Memory B cell (primary cell): ENCODE data around the gene SCN8A.

Experiments used
- ATAC-seq: fragments of 150-1000 bp; cut with Tn5 transposase; 2 replicates; pipeline ENCODE4 v1.10.0; 2021; ENCODE audit warnings: low read depth, mild to moderate bottlenecking, moderate library complexity
- DNase-seq, 2 donors: peaks; one replicate each; pipeline ENCODE4 v3.0.0; 2022; ENCODE audit warnings: low spot score in 2 of 2
- H3K27ac Mint-ChIP-seq: one replicate; pipeline ENCODE4 v1.8.0; 2022; ENCODE audit warnings: mild to moderate bottlenecking, moderate library complexity, mixed read lengths
- H3K27me3 Mint-ChIP-seq: one replicate; pipeline ENCODE4 v1.8.0; 2022; ENCODE audit warnings: mixed read lengths
- H3K36me3 Mint-ChIP-seq: one replicate; pipeline ENCODE4 v1.8.0; 2022; ENCODE audit warnings: mild to moderate bottlenecking, mixed read lengths
- H3K4me1 Mint-ChIP-seq: one replicate; pipeline ENCODE4 v1.8.0; 2022; ENCODE audit warnings: mixed read lengths
- H3K4me3 Mint-ChIP-seq: one replicate; pipeline ENCODE4 v1.8.0; 2022; ENCODE audit warnings: mild to moderate bottlenecking, moderate library complexity, mixed read lengths
- H3K9me3 Mint-ChIP-seq: one replicate; pipeline ENCODE4 v1.8.0; 2022; ENCODE audit warnings: mixed read lengths

The SCN8A gene

GRCh38 chr12:51667269-51667668 is 76.2 kb downstream of the SCN8A start:
- Mint-ChIP-seq H3K4me1 (no peaks in the 10 kb centered on the region), H3K27me3 (peaks cover 10% of the 10 kb centered on the region), H3K27ac (no peak overlapping the region), H3K4me3 (no peak overlapping the region), H3K9me3 (no peaks in the 10 kb centered on the region), H3K36me3 (peaks cover 2% of the 10 kb centered on the region)
- DNase-seq (no peak), ATAC-seq (no peak)

DNA sequence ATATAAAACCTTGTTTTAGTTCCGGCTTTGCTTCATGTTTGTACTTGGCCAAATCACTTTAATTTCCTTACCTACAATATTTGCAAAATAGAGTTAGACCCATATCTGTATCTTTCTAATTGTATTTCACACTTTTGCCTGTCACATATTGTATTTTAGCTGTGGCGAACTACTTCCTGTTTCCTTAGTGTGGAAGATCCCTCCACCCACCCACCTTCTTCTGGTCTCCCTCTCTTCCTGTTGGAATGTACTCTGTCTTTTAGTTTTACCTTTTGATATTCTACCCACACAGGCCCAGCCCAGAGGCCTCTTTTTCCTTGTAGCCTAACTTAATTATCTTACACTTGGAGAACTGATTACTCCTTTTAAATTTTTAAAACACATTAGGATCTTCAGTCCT is 78.2 kb downstream of the SCN8A start:
- no peak overlapping the region for H3K27ac Mint-ChIP-seq
- DNase-seq = no peak
- H3K4me3 Mint-ChIP-seq = no peak overlapping the region
- no peaks in the 10 kb centered on the region for H3K4me1 Mint-ChIP-seq
- H3K27me3 Mint-ChIP-seq = peaks cover 10% of the 10 kb centered on the region
- peaks cover 2% of the 10 kb centered on the region for H3K36me3 Mint-ChIP-seq
- H3K9me3 Mint-ChIP-seq = no peaks in the 10 kb centered on the region
- ATAC-seq = no peak

- no peaks in the 10 kb centered on the region for H3K36me3 Mint-ChIP-seq
- ATAC-seq (no peak), DNase-seq (no peak)
- H3K27ac Mint-ChIP-seq = no peak overlapping the region
- no peaks in the 10 kb centered on the region for H3K9me3 Mint-ChIP-seq
- no peak overlapping the region for H3K4me3 Mint-ChIP-seq
- H3K27me3 Mint-ChIP-seq = peaks cover 8% of the 10 kb centered on the region
- H3K4me1 Mint-ChIP-seq = peaks cover 3% of the 10 kb centered on the region
These were observed 79.0 kb downstream of the SCN8A start for GRCh38 chr12:51669996-51670395.

GRCh38 chr12:51672334-51672733 is 81.3 kb downstream of the SCN8A start:
- H3K9me3 Mint-ChIP-seq = no peaks in the 10 kb centered on the region
- no peak for ATAC-seq
- peaks cover 7% of the 10 kb centered on the region for H3K27me3 Mint-ChIP-seq
- peaks cover 6% of the 10 kb centered on the region for H3K4me1 Mint-ChIP-seq
- H3K27ac Mint-ChIP-seq = no peak overlapping the region
- no peak for DNase-seq
- H3K4me3 Mint-ChIP-seq = no peak overlapping the region
- no peaks in the 10 kb centered on the region for H3K36me3 Mint-ChIP-seq

- no peaks in the 10 kb centered on the region for H3K36me3 Mint-ChIP-seq
- DNase-seq (no peak), ATAC-seq (no peak)
- peaks cover 8% of the 10 kb centered on the region for H3K27me3 Mint-ChIP-seq
- no peaks in the 10 kb centered on the region for H3K9me3 Mint-ChIP-seq
- H3K4me1 Mint-ChIP-seq = peaks cover 6% of the 10 kb centered on the region
- no peak overlapping the region for H3K27ac Mint-ChIP-seq
- H3K4me3 Mint-ChIP-seq = no peak overlapping the region
These were observed 84.2 kb downstream of the SCN8A start for GRCh38 chr12:51675071-51675803.

DNA sequence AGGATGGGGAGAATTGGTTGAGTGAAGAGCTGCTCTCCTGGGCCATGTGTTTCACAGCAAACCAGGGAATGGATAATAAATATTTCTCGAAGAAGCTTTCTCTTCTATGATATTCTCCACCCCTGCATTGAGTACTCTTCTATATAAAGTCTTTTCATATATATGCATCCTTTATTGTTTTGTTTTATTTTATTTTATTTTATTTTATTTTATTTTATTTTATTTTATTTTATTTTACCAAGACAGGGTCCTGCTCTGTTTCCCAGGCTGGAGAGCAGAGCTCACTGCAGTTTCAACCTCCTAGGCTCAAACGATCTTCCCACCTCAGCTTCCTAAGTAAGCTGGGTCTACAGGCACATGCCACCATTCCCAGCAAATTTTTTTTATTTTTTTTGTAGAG is 85.8 kb downstream of the SCN8A start:
- ATAC-seq = no peak
- Mint-ChIP-seq H3K9me3 (no peaks in the 10 kb centered on the region), H3K36me3 (no peaks in the 10 kb centered on the region), H3K4me3 (no peak overlapping the region), H3K27ac (no peak overlapping the region), H3K27me3 (peaks cover 7% of the 10 kb centered on the region), H3K4me1 (peaks cover 6% of the 10 kb centered on the region)
- no peak for DNase-seq

- Mint-ChIP-seq H3K4me1 (peaks cover 6% of the 10 kb centered on the region), H3K27ac (no peak overlapping the region), H3K36me3 (no peaks in the 10 kb centered on the region), H3K9me3 (no peaks in the 10 kb centered on the region), H3K4me3 (no peak overlapping the region), H3K27me3 (peaks cover 5% of the 10 kb centered on the region)
- ATAC-seq (no peak), DNase-seq (no peak)
These were observed 86.4 kb downstream of the SCN8A start for GRCh38 chr12:51677284-51677968.

GRCh38 chr12:51678086-51678724 is 87.2 kb downstream of the SCN8A start:
- no peaks in the 10 kb centered on the region for H3K36me3 Mint-ChIP-seq
- no peak overlapping the region for H3K27ac Mint-ChIP-seq
- no peak overlapping the region for H3K4me3 Mint-ChIP-seq
- H3K4me1 Mint-ChIP-seq = peaks cover 6% of the 10 kb centered on the region
- H3K27me3 Mint-ChIP-seq = peaks cover 5% of the 10 kb centered on the region
- peak; percentile 60 for ATAC-seq
- no peaks in the 10 kb centered on the region for H3K9me3 Mint-ChIP-seq
- DNase-seq = peak in 1 of 2 donors; percentile 14

GRCh38 chr12:51682981-51683380 is 91.9 kb downstream of the SCN8A start:
- Mint-ChIP-seq H3K4me3 (no peak overlapping the region), H3K9me3 (no peaks in the 10 kb centered on the region), H3K27me3 (peaks cover 7% of the 10 kb centered on the region), H3K4me1 (no peaks in the 10 kb centered on the region), H3K27ac (no peak overlapping the region), H3K36me3 (no peaks in the 10 kb centered on the region)
- no peak for ATAC-seq
- no peak for DNase-seq

- Mint-ChIP-seq H3K27ac (no peak overlapping the region), H3K27me3 (peaks cover 5% of the 10 kb centered on the region), H3K4me1 (no peaks in the 10 kb centered on the region), H3K4me3 (no peak overlapping the region), H3K36me3 (no peaks in the 10 kb centered on the region), H3K9me3 (no peaks in the 10 kb centered on the region)
- ATAC-seq (no peak), DNase-seq (no peak)
These were observed 92.8 kb downstream of the SCN8A start for GRCh38 chr12:51683763-51684357.

GRCh38 chr12:51686727-51687126 is 95.7 kb downstream of the SCN8A start:
- Mint-ChIP-seq H3K9me3 (no peaks in the 10 kb centered on the region), H3K27ac (no peak overlapping the region), H3K36me3 (no peaks in the 10 kb centered on the region), H3K4me3 (no peak overlapping the region), H3K27me3 (peaks cover 4% of the 10 kb centered on the region), H3K4me1 (no peaks in the 10 kb centered on the region)
- ATAC-seq (no peak), DNase-seq (no peak)

GRCh38 chr12:51687177-51687576 is 96.1 kb downstream of the SCN8A start:
- Mint-ChIP-seq H3K36me3 (no peaks in the 10 kb centered on the region), H3K4me1 (no peaks in the 10 kb centered on the region), H3K27me3 (peaks cover 4% of the 10 kb centered on the region), H3K4me3 (no peak overlapping the region), H3K9me3 (no peaks in the 10 kb centered on the region), H3K27ac (no peak overlapping the region)
- no peak for DNase-seq
- no peak for ATAC-seq

GRCh38 chr12:51687614-51688013 is 96.6 kb downstream of the SCN8A start:
- Mint-ChIP-seq H3K27me3 (peaks cover 4% of the 10 kb centered on the region), H3K4me1 (no peaks in the 10 kb centered on the region), H3K27ac (no peak overlapping the region), H3K36me3 (no peaks in the 10 kb centered on the region), H3K9me3 (no peaks in the 10 kb centered on the region), H3K4me3 (no peak overlapping the region)
- no peak for DNase-seq
- no peak for ATAC-seq

GRCh38 chr12:51689983-51690382 is 99.0 kb downstream of the SCN8A start:
- Mint-ChIP-seq H3K27me3 (peaks cover 6% of the 10 kb centered on the region), H3K4me1 (no peaks in the 10 kb centered on the region), H3K27ac (no peak overlapping the region), H3K9me3 (no peaks in the 10 kb centered on the region), H3K36me3 (no peaks in the 10 kb centered on the region), H3K4me3 (no peak overlapping the region)
- ATAC-seq (no peak), DNase-seq (no peak)
